HepG2 (cell line): ENCODE measurements around the gene MAN1B1. TPM values are rescaled to one million over a fixed set of nuclear protein-coding genes. Genes with fewer than 3 reads are reported as not detected.

Experiments
- ARNT2 ChIP-seq: sonication (generic); formaldehyde crosslinking; IDR thresholded peaks from 2 replicates; pipeline ENCODE4 v1.8.0; 2022; ENCODE audit warnings: mild to moderate bottlenecking, low read depth, missing genetic modification reagents, moderate library complexity
- DPF2 ChIP-seq: sonication (generic); formaldehyde crosslinking; IDR thresholded peaks from 2 replicates; pipeline ENCODE4 v1.4.0; 2020; ENCODE audit warnings: mild to moderate bottlenecking, low read depth, missing genetic modification reagents, borderline replicate concordance
- FOXC1 ChIP-seq: sonication (generic); formaldehyde crosslinking; IDR thresholded peaks from 2 replicates; pipeline ENCODE4 v1.8.0; 2022; ENCODE audit warnings: mild to moderate bottlenecking, missing genetic modification reagents, borderline replicate concordance
- NCOA5 ChIP-seq: sonication (generic); formaldehyde crosslinking; IDR thresholded peaks from 2 replicates; pipeline ENCODE4 v1.4.0; 2020; ENCODE audit warnings: missing genetic modification reagents
- RORA ChIP-seq: sonication (generic); formaldehyde crosslinking; IDR thresholded peaks from 2 replicates; pipeline ENCODE4 v1.5.0; 2020; ENCODE audit warnings: mild to moderate bottlenecking, missing genetic modification reagents, moderate library complexity
- ZFP90 ChIP-seq: sonication (generic); formaldehyde crosslinking; IDR thresholded peaks from 2 replicates; pipeline ENCODE4 v1.8.0; 2022; ENCODE audit warnings: missing genetic modification reagents, mild to moderate bottlenecking, inconsistent platforms, borderline replicate concordance
- polyA plus RNA-seq, 8 experiments: library from polyadenylated mRNA; depleted of rRNA in 3 of 8; stranded (reverse) in 7 of 8; unstranded in 1 of 8; fragments of >200 nt; fragmentation: Illumina TruSeq in 4 of 8; extraction: Trizol in 4 of 8; gene quantifications; 2 replicates each; pipeline versions ENCODE4 v1.2.1 to v1.2.3, GENCODE V29; 2011 to 2016; ENCODE audit warnings: low read depth in 4 of 8, missing spikeins in 1 of 8, mixed read lengths in 1 of 8; ENCODE audit not compliant: insufficient read depth in 1 of 8
- total RNA-seq, 5 experiments: library from RNA; depleted of rRNA; stranded (reverse); fragments of >200 nt; fragmentation: Illumina TruSeq; extraction: Trizol; gene quantifications; 2 replicates each; pipeline ENCODE4 v1.2.3, GENCODE V29; 2016; ENCODE audit warnings: low read depth in 1 of 5
- TF ChIP-seq, protein P1 (sequence below): sonication (generic); formaldehyde crosslinking; IDR thresholded peaks from 2 replicates; pipeline ENCODE4 v1.5.0; 2020; ENCODE audit warnings: mild to moderate bottlenecking, missing genetic modification reagents, borderline replicate concordance
- TF ChIP-seq, protein P2 (sequence below): sonication (generic); formaldehyde crosslinking; IDR thresholded peaks from 2 replicates; pipeline ENCODE4 v1.8.1; 2023; ENCODE audit warnings: mild to moderate bottlenecking, missing genetic modification reagents
- TF ChIP-seq, protein P3 (sequence below): sonication (generic); formaldehyde crosslinking; IDR thresholded peaks from 2 replicates; pipeline ENCODE4 v1.9.0; 2022; ENCODE audit warnings: missing genetic modification reagents, mild to moderate bottlenecking, borderline replicate concordance
- TF ChIP-seq, protein P4 (sequence below): sonication (generic); formaldehyde crosslinking; IDR thresholded peaks from 2 replicates; pipeline ENCODE4 v1.9.0; 2021; ENCODE audit warnings: missing genetic modification reagents, mild to moderate bottlenecking, borderline replicate concordance
- TF ChIP-seq, protein P5 (sequence below): sonication (generic); formaldehyde crosslinking; IDR thresholded peaks from 2 replicates; pipeline ENCODE4 v1.5.1; 2020; ENCODE audit warnings: mild to moderate bottlenecking, missing genetic modification reagents, moderate library complexity

MAN1B1 gene
- total and polyA plus RNA-seq, 2 of the 13 experiments (the other 11 are each of a cell fraction or from before 2014, with no cell fraction given), result 48.9 to 59.5 TPM

DNA sequence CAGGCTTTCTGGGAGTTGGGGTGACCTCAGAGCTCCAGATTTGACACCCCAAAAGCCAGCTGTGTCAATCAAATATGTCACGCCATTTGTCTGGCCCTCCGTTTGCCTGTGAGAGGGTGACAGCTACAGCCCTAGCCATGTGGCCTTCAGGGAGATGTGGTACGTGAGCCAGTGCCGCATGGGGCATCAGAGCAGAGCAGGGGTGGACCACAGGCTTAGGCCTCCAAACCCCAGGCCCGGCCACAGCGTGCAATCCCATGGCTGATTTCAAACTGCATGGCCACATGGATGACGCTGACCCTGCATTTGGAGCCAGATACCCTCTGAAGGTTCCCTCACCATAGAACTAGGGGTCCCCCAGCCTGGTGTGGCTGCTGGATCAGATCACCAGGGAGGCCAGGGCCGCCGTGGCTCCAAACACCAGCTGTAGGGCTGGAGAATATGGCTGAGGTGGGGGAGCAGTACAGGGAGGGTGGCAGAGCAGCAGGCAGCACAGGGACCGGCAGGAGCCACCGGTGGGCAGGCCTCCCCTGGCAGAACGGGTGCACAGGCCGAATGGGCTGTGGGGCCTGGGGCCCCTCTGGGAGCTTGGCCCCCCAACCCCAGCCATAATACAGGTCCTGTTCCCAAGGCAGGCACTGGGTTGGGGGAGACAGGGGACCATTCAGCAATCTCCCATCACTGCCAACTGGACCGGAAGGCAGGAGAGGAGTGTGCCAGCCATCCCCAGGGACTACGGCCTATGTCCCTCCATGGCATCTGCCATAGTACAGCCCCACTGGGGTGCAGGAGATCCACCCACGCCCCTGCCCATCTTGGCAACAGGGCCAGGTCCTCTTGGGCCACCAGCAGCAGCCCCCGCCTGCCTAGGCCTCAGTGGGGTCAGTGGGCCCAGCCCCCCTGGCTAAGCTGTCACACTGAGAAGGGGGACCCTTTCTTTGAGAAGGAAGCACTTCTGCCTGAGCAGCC lies 18.0 kb upstream of the MAN1B1 start (continued):
- TF ChIP-seq, protein P1, sequence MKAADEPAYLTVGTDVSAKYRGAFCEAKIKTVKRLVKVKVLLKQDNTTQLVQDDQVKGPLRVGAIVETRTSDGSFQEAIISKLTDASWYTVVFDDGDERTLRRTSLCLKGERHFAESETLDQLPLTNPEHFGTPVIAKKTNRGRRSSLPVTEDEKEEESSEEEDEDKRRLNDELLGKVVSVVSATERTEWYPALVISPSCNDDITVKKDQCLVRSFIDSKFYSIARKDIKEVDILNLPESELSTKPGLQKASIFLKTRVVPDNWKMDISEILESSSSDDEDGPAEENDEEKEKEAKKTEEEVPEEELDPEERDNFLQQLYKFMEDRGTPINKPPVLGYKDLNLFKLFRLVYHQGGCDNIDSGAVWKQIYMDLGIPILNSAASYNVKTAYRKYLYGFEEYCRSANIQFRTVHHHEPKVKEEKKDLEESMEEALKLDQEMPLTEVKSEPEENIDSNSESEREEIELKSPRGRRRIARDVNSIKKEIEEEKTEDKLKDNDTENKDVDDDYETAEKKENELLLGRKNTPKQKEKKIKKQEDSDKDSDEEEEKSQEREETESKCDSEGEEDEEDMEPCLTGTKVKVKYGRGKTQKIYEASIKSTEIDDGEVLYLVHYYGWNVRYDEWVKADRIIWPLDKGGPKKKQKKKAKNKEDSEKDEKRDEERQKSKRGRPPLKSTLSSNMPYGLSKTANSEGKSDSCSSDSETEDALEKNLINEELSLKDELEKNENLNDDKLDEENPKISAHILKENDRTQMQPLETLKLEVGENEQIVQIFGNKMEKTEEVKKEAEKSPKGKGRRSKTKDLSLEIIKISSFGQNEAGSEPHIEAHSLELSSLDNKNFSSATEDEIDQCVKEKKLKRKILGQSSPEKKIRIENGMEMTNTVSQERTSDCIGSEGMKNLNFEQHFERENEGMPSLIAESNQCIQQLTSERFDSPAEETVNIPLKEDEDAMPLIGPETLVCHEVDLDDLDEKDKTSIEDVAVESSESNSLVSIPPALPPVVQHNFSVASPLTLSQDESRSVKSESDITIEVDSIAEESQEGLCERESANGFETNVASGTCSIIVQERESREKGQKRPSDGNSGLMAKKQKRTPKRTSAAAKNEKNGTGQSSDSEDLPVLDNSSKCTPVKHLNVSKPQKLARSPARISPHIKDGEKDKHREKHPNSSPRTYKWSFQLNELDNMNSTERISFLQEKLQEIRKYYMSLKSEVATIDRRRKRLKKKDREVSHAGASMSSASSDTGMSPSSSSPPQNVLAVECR, result peak; percentile 52
- TF ChIP-seq ZFP90 (CRISPR knock-in tag), result no peak
- TF ChIP-seq ARNT2 (CRISPR knock-in tag), result no peak
- TF ChIP-seq DPF2, result no peak
- TF ChIP-seq, protein P2, sequence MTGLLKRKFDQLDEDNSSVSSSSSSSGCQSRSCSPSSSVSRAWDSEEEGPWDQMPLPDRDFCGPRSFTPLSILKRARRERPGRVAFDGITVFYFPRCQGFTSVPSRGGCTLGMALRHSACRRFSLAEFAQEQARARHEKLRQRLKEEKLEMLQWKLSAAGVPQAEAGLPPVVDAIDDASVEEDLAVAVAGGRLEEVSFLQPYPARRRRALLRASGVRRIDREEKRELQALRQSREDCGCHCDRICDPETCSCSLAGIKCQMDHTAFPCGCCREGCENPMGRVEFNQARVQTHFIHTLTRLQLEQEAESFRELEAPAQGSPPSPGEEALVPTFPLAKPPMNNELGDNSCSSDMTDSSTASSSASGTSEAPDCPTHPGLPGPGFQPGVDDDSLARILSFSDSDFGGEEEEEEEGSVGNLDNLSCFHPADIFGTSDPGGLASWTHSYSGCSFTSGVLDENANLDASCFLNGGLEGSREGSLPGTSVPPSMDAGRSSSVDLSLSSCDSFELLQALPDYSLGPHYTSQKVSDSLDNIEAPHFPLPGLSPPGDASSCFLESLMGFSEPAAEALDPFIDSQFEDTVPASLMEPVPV (CRISPR knock-in tag), result no peak
- TF ChIP-seq FOXC1 (CRISPR knock-in tag), result peak; percentile 14; the same call in 1 of the 2 replicates
- TF ChIP-seq, protein P3, sequence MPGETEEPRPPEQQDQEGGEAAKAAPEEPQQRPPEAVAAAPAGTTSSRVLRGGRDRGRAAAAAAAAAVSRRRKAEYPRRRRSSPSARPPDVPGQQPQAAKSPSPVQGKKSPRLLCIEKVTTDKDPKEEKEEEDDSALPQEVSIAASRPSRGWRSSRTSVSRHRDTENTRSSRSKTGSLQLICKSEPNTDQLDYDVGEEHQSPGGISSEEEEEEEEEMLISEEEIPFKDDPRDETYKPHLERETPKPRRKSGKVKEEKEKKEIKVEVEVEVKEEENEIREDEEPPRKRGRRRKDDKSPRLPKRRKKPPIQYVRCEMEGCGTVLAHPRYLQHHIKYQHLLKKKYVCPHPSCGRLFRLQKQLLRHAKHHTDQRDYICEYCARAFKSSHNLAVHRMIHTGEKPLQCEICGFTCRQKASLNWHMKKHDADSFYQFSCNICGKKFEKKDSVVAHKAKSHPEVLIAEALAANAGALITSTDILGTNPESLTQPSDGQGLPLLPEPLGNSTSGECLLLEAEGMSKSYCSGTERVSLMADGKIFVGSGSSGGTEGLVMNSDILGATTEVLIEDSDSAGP (CRISPR knock-in tag), result 0 out of 2 replicates have a peak, but pooled peaks have one; percentile 28
- no peak for TF ChIP-seq RORA (CRISPR knock-in tag)
- TF ChIP-seq, protein P4, sequence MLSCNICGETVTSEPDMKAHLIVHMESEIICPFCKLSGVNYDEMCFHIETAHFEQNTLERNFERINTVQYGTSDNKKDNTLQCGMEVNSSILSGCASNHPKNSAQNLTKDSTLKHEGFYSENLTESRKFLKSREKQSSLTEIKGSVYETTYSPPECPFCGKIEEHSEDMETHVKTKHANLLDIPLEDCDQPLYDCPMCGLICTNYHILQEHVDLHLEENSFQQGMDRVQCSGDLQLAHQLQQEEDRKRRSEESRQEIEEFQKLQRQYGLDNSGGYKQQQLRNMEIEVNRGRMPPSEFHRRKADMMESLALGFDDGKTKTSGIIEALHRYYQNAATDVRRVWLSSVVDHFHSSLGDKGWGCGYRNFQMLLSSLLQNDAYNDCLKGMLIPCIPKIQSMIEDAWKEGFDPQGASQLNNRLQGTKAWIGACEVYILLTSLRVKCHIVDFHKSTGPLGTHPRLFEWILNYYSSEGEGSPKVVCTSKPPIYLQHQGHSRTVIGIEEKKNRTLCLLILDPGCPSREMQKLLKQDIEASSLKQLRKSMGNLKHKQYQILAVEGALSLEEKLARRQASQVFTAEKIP, result no peak
- no peak for TF ChIP-seq NCOA5
- TF ChIP-seq, protein P5, sequence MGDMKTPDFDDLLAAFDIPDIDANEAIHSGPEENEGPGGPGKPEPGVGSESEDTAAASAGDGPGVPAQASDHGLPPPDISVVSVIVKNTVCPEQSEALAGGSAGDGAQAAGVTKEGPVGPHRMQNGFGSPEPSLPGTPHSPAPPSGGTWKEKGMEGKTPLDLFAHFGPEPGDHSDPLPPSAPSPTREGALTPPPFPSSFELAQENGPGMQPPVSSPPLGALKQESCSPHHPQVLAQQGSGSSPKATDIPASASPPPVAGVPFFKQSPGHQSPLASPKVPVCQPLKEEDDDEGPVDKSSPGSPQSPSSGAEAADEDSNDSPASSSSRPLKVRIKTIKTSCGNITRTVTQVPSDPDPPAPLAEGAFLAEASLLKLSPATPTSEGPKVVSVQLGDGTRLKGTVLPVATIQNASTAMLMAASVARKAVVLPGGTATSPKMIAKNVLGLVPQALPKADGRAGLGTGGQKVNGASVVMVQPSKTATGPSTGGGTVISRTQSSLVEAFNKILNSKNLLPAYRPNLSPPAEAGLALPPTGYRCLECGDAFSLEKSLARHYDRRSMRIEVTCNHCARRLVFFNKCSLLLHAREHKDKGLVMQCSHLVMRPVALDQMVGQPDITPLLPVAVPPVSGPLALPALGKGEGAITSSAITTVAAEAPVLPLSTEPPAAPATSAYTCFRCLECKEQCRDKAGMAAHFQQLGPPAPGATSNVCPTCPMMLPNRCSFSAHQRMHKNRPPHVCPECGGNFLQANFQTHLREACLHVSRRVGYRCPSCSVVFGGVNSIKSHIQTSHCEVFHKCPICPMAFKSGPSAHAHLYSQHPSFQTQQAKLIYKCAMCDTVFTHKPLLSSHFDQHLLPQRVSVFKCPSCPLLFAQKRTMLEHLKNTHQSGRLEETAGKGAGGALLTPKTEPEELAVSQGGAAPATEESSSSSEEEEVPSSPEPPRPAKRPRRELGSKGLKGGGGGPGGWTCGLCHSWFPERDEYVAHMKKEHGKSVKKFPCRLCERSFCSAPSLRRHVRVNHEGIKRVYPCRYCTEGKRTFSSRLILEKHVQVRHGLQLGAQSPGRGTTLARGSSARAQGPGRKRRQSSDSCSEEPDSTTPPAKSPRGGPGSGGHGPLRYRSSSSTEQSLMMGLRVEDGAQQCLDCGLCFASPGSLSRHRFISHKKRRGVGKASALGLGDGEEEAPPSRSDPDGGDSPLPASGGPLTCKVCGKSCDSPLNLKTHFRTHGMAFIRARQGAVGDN (CRISPR knock-in tag), result peak; percentile 79
